Amniotic stem cell (primary cell): ENCODE results near the gene LDLRAD3.

Experiments used
- DNase-seq: peaks from one replicate; lab custom pipeline; 2025; lab: John Stamatoyannopoulos, UW

Gene LDLRAD3

GRCh38 chr11:36077886-36078685, 134.2 kb downstream of the LDLRAD3 start:
- DNase-seq, result no peak

DNA sequence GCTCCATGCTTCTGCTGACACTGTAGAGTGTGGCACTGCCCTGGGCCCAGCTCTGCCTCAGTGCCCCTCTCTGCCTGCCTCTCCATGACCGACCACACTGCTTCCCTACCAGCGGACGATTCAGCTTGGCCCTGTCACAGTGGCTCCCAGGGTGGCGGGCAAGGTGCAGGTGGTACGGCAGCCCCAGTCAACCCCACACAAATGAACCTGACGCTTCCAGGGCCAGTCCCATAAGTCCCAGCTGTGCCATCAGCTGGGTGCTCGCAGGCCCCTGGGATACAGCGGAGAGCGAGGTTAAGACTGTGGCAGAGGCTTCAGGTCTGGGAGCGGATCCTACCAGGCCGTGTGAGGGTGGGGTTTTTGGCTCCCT, 134.8 kb downstream of the LDLRAD3 start:
- DNase-seq, result no peak

GRCh38 chr11:36079878-36080675, 136.2 kb downstream of the LDLRAD3 start:
- DNase-seq, result no peak

DNA sequence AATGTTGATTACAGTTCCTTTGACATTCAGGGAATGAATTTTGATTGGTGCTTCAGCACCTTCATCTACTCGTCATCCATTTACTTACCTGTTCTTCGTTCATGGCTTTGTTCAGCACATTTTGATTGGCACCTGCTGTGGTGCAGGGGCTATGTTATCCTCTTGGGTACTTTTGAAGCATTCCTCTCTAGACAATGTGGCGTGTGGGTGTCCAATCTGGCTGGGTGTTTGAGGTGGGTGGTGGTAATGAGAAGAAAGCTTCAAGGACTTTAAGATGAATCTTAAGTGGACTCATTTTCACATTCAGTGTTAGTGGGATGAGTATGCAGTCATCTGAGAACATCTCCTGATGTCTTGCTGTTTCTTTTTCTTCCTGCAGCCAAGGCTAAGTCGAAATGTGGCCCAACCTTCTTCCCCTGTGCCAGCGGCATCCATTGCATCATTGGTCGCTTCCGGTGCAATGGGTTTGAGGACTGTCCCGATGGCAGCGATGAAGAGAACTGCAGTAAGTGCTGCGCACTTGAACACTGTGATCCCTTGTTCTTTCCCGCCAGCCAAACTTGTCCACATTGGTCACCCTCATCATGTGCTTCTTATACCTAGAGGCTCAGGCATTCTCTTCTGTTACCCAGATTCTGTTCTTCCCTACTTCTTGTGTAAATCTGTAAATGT, 137.5 kb downstream of the LDLRAD3 start:
- DNase-seq, result no peak

DNA sequence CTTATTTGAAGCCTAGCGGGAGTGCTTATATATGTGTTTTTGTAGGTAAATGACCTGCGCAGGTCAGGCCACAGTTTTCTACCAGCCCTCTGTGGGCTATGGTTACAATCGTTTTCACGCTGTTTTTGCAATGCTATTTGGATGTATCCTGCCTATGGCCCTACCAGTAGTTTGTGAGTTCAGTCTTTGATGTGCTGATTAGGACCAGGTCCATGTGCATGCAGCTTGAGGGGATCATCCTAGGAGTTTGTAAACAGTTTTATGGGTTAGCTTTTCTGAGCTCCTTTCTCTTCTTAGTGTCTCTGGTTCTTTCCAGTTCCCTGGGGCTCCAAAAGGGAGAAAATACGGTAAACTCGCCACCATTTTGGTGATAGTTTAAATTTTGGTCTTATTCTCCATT, 142.5 kb downstream of the LDLRAD3 start:
- no peak for DNase-seq

GRCh38 chr11:36088266-36088972, 144.6 kb downstream of the LDLRAD3 start:
- no peak for DNase-seq

DNA sequence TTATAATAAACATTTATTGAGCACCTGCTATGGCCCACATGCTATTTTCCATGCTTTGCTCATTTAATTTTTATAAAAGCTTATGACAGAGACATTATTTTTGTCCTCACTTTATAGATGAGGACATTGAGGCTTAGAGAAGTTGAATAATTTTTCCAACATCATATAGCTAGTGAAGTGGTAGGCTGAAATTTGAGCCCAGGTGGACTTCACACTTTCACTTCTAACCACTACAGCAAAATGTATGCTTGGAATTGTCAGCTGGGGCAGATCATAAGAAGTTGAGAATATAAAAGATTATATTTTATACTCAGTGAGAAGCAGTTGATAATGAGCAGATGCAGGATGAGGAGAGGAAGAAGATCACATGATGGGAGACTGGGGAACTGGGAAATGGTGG, 146.1 kb downstream of the LDLRAD3 start:
- DNase-seq, result no peak

GRCh38 chr11:36090356-36091109, 146.7 kb downstream of the LDLRAD3 start:
- no peak for DNase-seq

- DNase-seq, result no peak
These were observed 147.5 kb downstream of the LDLRAD3 start for GRCh38 chr11:36091256-36091811.

DNA sequence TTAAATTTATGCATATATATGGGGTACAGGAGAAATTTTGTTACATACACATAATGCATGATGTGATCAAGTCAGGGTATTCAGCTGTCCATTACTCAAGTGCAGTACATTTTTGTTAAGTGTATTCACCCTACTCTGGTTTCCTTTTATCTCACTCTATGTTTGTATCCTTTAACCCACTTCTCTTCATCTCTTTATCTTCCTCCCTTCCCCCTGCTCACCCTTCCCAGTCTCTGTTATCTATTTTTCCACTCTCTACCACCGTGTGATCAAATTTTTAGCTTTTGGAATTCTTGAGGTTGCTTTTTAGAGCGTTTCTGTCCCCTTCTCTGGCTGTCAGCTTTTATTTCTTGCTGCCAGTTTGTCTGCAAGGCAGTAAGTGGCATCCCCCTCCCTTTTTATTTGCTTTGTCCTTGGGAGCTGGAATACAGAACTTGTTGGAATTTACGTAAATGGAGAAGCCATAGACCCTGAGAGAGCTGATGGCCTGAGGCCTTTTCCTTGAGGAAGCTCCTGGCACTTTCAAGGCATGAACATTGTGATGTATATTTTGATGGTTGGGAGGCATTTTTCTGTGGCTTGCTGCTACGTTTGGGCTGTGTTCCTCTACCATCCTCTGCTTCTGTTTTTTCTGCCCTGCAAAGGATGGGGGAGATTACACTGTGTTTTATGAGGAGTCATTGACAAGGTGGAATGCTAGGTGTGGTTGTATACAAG, 148.6 kb downstream of the LDLRAD3 start:
- no peak for DNase-seq

- DNase-seq, result no peak
These were observed 149.7 kb downstream of the LDLRAD3 start for GRCh38 chr11:36093548-36093947.

GRCh38 chr11:36094164-36094563, 150.3 kb downstream of the LDLRAD3 start:
- DNase-seq, result no peak

DNA sequence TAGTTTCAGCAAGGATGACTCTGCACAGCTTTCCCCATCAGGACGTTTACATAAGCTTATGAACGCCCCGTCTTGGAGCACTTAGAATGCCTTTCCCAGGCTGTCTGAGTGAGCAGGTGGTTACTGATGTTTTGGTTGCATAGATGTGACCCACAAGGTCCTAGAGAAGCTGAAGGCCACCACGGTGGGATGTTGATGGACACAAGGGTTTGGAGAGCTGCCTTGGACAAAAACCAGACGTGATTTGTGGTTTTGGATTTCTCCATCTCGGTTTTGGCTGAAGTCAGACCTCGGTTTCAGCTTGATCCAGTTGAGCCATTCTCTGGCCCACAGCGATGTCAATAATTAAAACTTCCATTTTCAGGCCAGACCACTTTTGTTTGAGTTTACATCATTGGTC, 151.9 kb downstream of the LDLRAD3 start:
- no peak for DNase-seq

- no peak for DNase-seq
These were observed 153.4 kb downstream of the LDLRAD3 start for GRCh38 chr11:36097219-36097650.

- DNase-seq, result no peak
These were observed 154.2 kb downstream of the LDLRAD3 start for GRCh38 chr11:36098087-36098486.

DNA sequence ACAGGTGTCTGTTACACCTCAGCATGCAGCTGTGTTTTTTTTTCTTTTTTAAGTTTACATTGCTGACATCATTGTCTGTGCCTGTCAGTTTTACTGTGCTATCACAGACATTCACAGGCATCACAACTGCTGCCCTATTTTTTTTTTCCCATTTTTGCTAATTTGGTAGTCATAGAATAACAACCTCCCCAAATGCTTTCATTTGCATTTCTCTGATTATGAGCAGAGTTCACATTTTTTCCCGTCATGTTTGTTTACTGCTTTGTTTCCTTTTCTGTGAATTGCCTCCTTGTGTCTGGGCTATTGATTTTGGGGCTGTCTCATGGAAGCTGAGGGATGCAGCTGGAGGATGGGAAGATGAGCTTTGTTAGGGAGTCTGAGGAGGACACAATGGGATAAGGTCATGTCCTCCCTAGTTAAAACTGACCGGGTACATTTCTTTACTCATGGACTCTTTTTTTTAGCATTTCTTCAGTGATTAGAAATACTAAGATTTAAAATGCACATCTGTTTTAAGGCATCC, 155.1 kb downstream of the LDLRAD3 start:
- no peak for DNase-seq

DNA sequence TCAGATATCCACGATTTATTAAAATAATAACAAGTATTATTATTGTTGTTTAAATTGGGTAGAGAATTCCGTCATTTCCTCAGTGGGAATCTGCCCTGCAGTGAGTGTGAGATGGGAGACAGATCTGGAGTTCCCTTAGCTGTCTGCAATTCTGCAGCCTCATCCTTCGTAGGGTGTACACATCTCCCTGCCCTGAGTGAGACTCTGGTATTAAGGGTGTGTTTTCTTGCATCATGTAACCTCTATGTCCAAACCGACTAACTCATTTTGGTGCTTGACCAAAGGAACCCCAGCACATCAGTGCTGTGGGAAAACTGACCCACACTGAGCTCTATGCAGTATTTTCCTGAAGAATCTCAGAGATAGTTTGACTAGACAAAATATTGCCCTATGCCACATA, 157.6 kb downstream of the LDLRAD3 start:
- DNase-seq, result no peak

- no peak for DNase-seq
These were observed 159.0 kb downstream of the LDLRAD3 start for GRCh38 chr11:36102868-36103267.

DNA sequence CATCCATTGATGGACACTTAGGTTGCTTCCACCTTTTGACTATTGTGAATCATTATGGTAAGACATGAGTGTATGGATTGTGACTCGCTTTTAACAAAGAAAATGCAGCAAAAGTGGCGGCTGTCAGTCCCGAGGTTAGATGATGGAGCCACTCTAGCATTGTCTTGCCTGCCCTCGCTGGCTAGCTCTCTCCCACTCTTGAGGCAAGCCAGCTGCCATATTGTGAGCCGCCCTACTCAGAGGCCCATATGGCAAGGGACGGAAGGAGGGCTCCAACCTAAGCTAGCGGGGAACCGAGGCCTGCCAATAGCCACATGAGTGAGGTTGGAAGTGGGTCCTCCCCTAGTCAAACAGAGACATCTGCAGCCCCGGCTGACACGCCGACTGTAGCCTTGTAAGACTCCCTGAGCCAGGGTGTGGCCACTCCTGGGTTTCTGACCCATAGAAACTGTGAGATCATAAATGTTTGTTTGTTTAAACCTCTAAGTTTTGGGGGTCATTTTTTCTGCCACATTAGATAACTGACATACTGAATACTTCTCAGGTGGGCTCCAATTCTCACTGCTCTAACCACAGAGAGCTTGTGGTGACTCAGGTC, 160.2 kb downstream of the LDLRAD3 start:
- DNase-seq, result no peak

GRCh38 chr11:36104660-36104992, 160.8 kb downstream of the LDLRAD3 start:
- DNase-seq, result no peak
